Measurements from ENCODE around the gene ARL3.

GRCh38 chr10:102676534-102677315 is 37.5 kb downstream of the ARL3 start:
- no peak for TF ChIP-seq ZNF274 (IDR thresholded peaks at IDR 0.05; ENCODE audit: low read depth, low read length)
- TF ChIP-seq YY1 (IDR thresholded peaks at IDR 0.05; ENCODE audit: insufficient read depth, insufficient read length), result no peak

Measured in NT2/D1 (cell line).